Measurements from ENCODE around the gene HOXA13. TPM values are rescaled to one million over a fixed set of nuclear protein-coding genes. Genes with fewer than 3 reads are reported as not detected.
A peak's percentile ranks its signal among the peaks of the same experiment; 100 is the strongest.

HOXA13 gene
- total RNA-seq, 3 donors from 2014 or later: 0.16 to 0.33 TPM; not detected in 1

GRCh38 chr7:27157702-27158431 lies 42.0 kb downstream of the HOXA13 start:
- TF ChIP-seq POLR2AphosphoS5 (IDR thresholded peaks at IDR 0.05): no peak
- no peak for TF ChIP-seq CTCF (IDR thresholded peaks at IDR 0.05)
- no peak for TF ChIP-seq POLR2A (IDR thresholded peaks at IDR 0.05)
- Histone ChIP-seq H3K4me1 (peaks cover 4 to 5% of the 10 kb centered on the region in 2 donors), H3K4me3 (peak overlapping the region in 2 of 3 donors; percentile 65 to 93), H3K27ac (peak overlapping the region; percentile 91 to 96), H3K36me3 (no peaks in the 10 kb centered on the region), H3K27me3 (peaks cover 5 to 37% of the 10 kb centered on the region in 2 donors), H3K9me3 (no peaks in the 10 kb centered on the region)
- intact Hi-C loops (cut with DNase I; ENCODE audit: low total_unique reads): loop anchor here (10.0 kb wide), 1 partner anchor 953 kb away; the partner anchor contains the start of genes CBX3 and HNRNPA2B1
- peak in 1 of 2 donors; percentile 41 for DNase-seq (ENCODE audit: low spot score in 2 of 2)

GRCh38 chr7:27156916-27157701 lies 42.8 kb downstream of the HOXA13 start:
- H3K27ac ChIP-seq: peak overlapping the region; percentile 91 to 96
- no peaks in the 10 kb centered on the region for H3K36me3 ChIP-seq
- no peaks in the 10 kb centered on the region for H3K9me3 ChIP-seq
- intact Hi-C loops (cut with DNase I; ENCODE audit: low total_unique reads): loop anchor here (10.0 kb wide), 1 partner anchor 952 kb away; the partner anchor contains the start of genes CBX3 and HNRNPA2B1
- TF ChIP-seq POLR2A (IDR thresholded peaks at IDR 0.05): no peak
- no peak for TF ChIP-seq CTCF (IDR thresholded peaks at IDR 0.05)
- no peak for TF ChIP-seq POLR2AphosphoS5 (IDR thresholded peaks at IDR 0.05)
- DNase-seq (ENCODE audit: low spot score in 2 of 2): peak in 1 of 2 donors; percentile 50
- peaks cover 5 to 9% of the 10 kb centered on the region in 2 donors for H3K4me1 ChIP-seq
- peaks cover 7 to 44% of the 10 kb centered on the region in 2 donors for H3K27me3 ChIP-seq
- H3K4me3 ChIP-seq: peak overlapping the region; percentile 65 to 93 (median 67)

GRCh38 chr7:27156508-27156898 lies 43.4 kb downstream of the HOXA13 start, which contains the start of gene HOXA7:
TSS of gene HOXA7 (minus strand) at chr7:27156675. CDS start at chr7:27156545, 130 bp downstream.
- peak within 1 kb of the TSS; percentile 65 to 93 (median 67) for H3K4me3 ChIP-seq
- H3K36me3 ChIP-seq: no peaks in the 10 kb centered on the region
- H3K9me3 ChIP-seq: no peaks in the 10 kb centered on the region
- H3K27me3 ChIP-seq: peaks cover 7 to 45% of the 10 kb centered on the region in 2 donors
- peak; percentile 74 to 80 for DNase-seq (ENCODE audit: low spot score in 2 of 2)
- peak within 1 kb of the TSS; percentile 91 to 96 for H3K27ac ChIP-seq
- H3K4me1 ChIP-seq: peaks cover 5 to 9% of the 10 kb centered on the region in 2 donors
- intact Hi-C loops (cut with DNase I; ENCODE audit: low total_unique reads): loop anchor here (10.0 kb wide), 1 partner anchor 952 kb away; the partner anchor contains the start of genes CBX3 and HNRNPA2B1
- TF ChIP-seq POLR2AphosphoS5 (IDR thresholded peaks at IDR 0.05) (peak in 1 of 3 donors; percentile 12), POLR2A (IDR thresholded peaks at IDR 0.05) (no peak), CTCF (IDR thresholded peaks at IDR 0.05) (no peak)

GRCh38 chr7:27155816-27156507 lies 43.9 kb downstream of the HOXA13 start:
- no peaks in the 10 kb centered on the region for H3K36me3 ChIP-seq
- H3K27ac ChIP-seq: peak overlapping the region; percentile 91 to 96
- peaks cover 7 to 45% of the 10 kb centered on the region in 2 donors for H3K27me3 ChIP-seq
- H3K4me1 ChIP-seq: peaks cover 5 to 9% of the 10 kb centered on the region in 2 donors
- peak overlapping the region; percentile 65 to 93 (median 67) for H3K4me3 ChIP-seq
- TF ChIP-seq POLR2AphosphoS5 (IDR thresholded peaks at IDR 0.05) (peak in 2 of 3 donors; percentile 34 to 68), CTCF (IDR thresholded peaks at IDR 0.05) (no peak)
- H3K9me3 ChIP-seq: no peaks in the 10 kb centered on the region
- peak; percentile 19 to 49 for DNase-seq (ENCODE audit: low spot score in 2 of 2)
- intact Hi-C loops (cut with DNase I; ENCODE audit: low total_unique reads): loop anchor here (10.0 kb wide), 1 partner anchor 951 kb away; the partner anchor contains the start of genes CBX3 and HNRNPA2B1

Data from breast epithelium (tissue), 4 donors.